ENCODE results near the gene HENMT1. TPM values are rescaled to one million over a fixed set of nuclear protein-coding genes. Genes with fewer than 3 reads are reported as not detected.
A peak's percentile ranks its signal among the peaks of the same experiment; 100 is the strongest.

HENMT1 gene
- total and polyA plus RNA-seq, 9 of the 15 experiments (the other 6 are each of a cell fraction or from before 2014, with no cell fraction given): not detected

GRCh38 chr1:108643492-108644335 lies 17.2 kb downstream of the HENMT1 start (continued):
- TF ChIP-seq MGA (IDR thresholded peaks at IDR 0.05) (no peak), CTCF (IDR thresholded peaks at IDR 0.05 in 2 of 3, conservative IDR thresholded peaks at IDR 0.05 in 1 of 3; ENCODE audit: insufficient read depth in 2 of 3, low read depth in 1 of 3, low read length in 3 of 3) (peak; percentile 58 to 91 (median 70); a peak in 5 of 6 replicates), FOXA1 (IDR thresholded peaks at IDR 0.05; ENCODE audit: borderline replicate concordance) (no peak), HOXB6 (CRISPR knock-in tag; IDR thresholded peaks at IDR 0.05; ENCODE audit: borderline replicate concordance) (no peak), ZNF239 (CRISPR knock-in tag; IDR thresholded peaks at IDR 0.05) (no peak), HDAC8 (tag; IDR thresholded peaks at IDR 0.05) (no peak), RFX5 (IDR thresholded peaks at IDR 0.05; ENCODE audit: low read depth, low read length) (no peak), TCF3 (CRISPR knock-in tag; IDR thresholded peaks at IDR 0.05) (no peak), RFX1 (IDR thresholded peaks at IDR 0.05) (no peak), PBX2 (CRISPR knock-in tag; IDR thresholded peaks at IDR 0.05; ENCODE audit: low read depth) (no peak), PBX2 (tag; conservative IDR thresholded peaks at IDR 0.05; ENCODE audit: low read depth) (no peak)
